Osteoblast (primary cell): ENCODE data around the gene CUX1. TPM values are rescaled to one million over a fixed set of nuclear protein-coding genes. Genes with fewer than 3 reads are reported as not detected.
"Not testable (repeated sequence)": the region's sequence is repeated elsewhere in the genome, so short reads cannot be mapped to it uniquely, and the experiment has no call there.

ENCODE experiments used
- DNase-seq: peaks from one replicate; pipeline ENCODE4 v3.0.0; 2011; ENCODE audit warnings: low spot score, mixed read lengths; ENCODE audit not compliant: insufficient read length; ENCODE audit errors: missing footprints
- H2AFZ ChIP-seq: 2 replicates; pipeline ENCODE4 v1.6.0; 2011; ENCODE audit warnings: mild to moderate bottlenecking, low read length
- H3K27ac ChIP-seq: 2 replicates; pipeline ENCODE4 v1.5.1; 2011; ENCODE audit warnings: mild to moderate bottlenecking, low read depth, low read length, moderate library complexity
- H3K27me3 ChIP-seq: 2 replicates; pipeline ENCODE4 v1.6.0; 2012; ENCODE audit warnings: mild to moderate bottlenecking, control low read depth, inconsistent platforms, low read length, moderate library complexity; ENCODE audit not compliant: insufficient read depth
- H3K36me3 ChIP-seq: 2 replicates; pipeline ENCODE4 v1.5.1; 2011; ENCODE audit warnings: mild to moderate bottlenecking, low read length, control low read depth, moderate library complexity; ENCODE audit not compliant: insufficient read depth
- H3K4me1 ChIP-seq: 2 replicates; pipeline ENCODE4 v1.5.1; 2011; ENCODE audit warnings: mild to moderate bottlenecking, low read length, control low read depth, moderate library complexity; ENCODE audit not compliant: insufficient read depth
- H3K4me2 ChIP-seq: 2 replicates; pipeline ENCODE4 v1.6.0; 2011; ENCODE audit warnings: mild to moderate bottlenecking, low read length; ENCODE audit not compliant: insufficient read depth
- H3K4me3 ChIP-seq: fragments of 200-600 bp; sonication (generic); 3 replicates; pipeline ENCODE4 v1.5.1; 2012; ENCODE audit warnings: mild to moderate bottlenecking, low read length, inconsistent platforms; ENCODE audit not compliant: insufficient read depth
- H3K79me2 ChIP-seq: 2 replicates; pipeline ENCODE4 v1.6.0; 2012; ENCODE audit warnings: mild to moderate bottlenecking, low read length, control low read depth, inconsistent platforms; ENCODE audit not compliant: insufficient read depth
- H3K9me3 ChIP-seq: 2 replicates; pipeline ENCODE4 v1.5.1; 2011; ENCODE audit warnings: low read depth, low read length, control low read depth
- H4K20me1 ChIP-seq: 2 replicates; pipeline ENCODE4 v1.6.0; 2012; ENCODE audit warnings: mild to moderate bottlenecking, low read length, control low read depth; ENCODE audit not compliant: insufficient read depth
- CTCF ChIP-seq: IDR thresholded peaks from 2 replicates; pipeline ENCODE4 v1.5.1; 2011; ENCODE audit warnings: mild to moderate bottlenecking, low read depth, low read length, moderate library complexity; ENCODE audit errors: extremely low read depth
- total RNA-seq: library from RNA; depleted of rRNA; stranded (reverse); fragments of >200 nt; gene quantifications from 2 replicates; pipeline ENCODE4 v1.2.3, GENCODE V29; 2012

The CUX1 gene
- total RNA-seq, 1 donor = 41.6 TPM

GRCh38 chr7:102050864-102051460, 233.5 kb downstream of the CUX1 start:
- no peak for DNase-seq
- Histone ChIP-seq H4K20me1 (peaks cover 25% of the 10 kb centered on the region), H2AFZ (no peak overlapping the region), H3K4me2 (no peak overlapping the region), H3K4me1 (peaks cover 8% of the 10 kb centered on the region), H3K36me3 (no peaks in the 10 kb centered on the region), H3K27ac (no peak overlapping the region), H3K9me3 (no peaks in the 10 kb centered on the region), H3K27me3 (no peaks in the 10 kb centered on the region), H3K4me3 (no peak overlapping the region), H3K79me2 (peaks cover 2% of the 10 kb centered on the region)
- no peak for TF ChIP-seq CTCF

GRCh38 chr7:102051736-102052135, 234.3 kb downstream of the CUX1 start:
- peaks cover 18% of the 10 kb centered on the region for H4K20me1 ChIP-seq
- not testable (repeated sequence) for H3K4me3 ChIP-seq, DNase-seq, H2AFZ ChIP-seq, H3K36me3 ChIP-seq, H3K27ac ChIP-seq, H3K9me3 ChIP-seq, H3K79me2 ChIP-seq, H3K4me2 ChIP-seq, H3K4me1 ChIP-seq, H3K27me3 ChIP-seq

- no peaks in the 10 kb centered on the region for H3K9me3 ChIP-seq
- DNase-seq = no peak
- H3K4me1 ChIP-seq = no peaks in the 10 kb centered on the region
- no peaks in the 10 kb centered on the region for H3K79me2 ChIP-seq
- no peak overlapping the region for H3K4me2 ChIP-seq
- TF ChIP-seq CTCF = no peak
- H3K27ac ChIP-seq = no peak overlapping the region
- H2AFZ ChIP-seq = no peak overlapping the region
- H4K20me1 ChIP-seq = peaks cover 4% of the 10 kb centered on the region
- H3K36me3 ChIP-seq = no peaks in the 10 kb centered on the region
- H3K27me3 ChIP-seq = no peaks in the 10 kb centered on the region
- no peak overlapping the region for H3K4me3 ChIP-seq
These were observed 236.7 kb downstream of the CUX1 start for GRCh38 chr7:102054158-102054557.

- H3K4me3 ChIP-seq = no peak overlapping the region
- H3K4me2 ChIP-seq = no peak overlapping the region
- H3K9me3 ChIP-seq = no peaks in the 10 kb centered on the region
- H3K79me2 ChIP-seq = no peaks in the 10 kb centered on the region
- no peak overlapping the region for H2AFZ ChIP-seq
- H3K4me1 ChIP-seq = no peaks in the 10 kb centered on the region
- no peak for TF ChIP-seq CTCF
- no peaks in the 10 kb centered on the region for H4K20me1 ChIP-seq
- no peak for DNase-seq
- H3K27ac ChIP-seq = no peak overlapping the region
- no peaks in the 10 kb centered on the region for H3K27me3 ChIP-seq
- no peaks in the 10 kb centered on the region for H3K36me3 ChIP-seq
These were observed 238.0 kb downstream of the CUX1 start for GRCh38 chr7:102055181-102055976.
